ENCODE data around the gene MYH15.
"Not testable (repeated sequence)": the region's sequence is repeated elsewhere in the genome, so short reads cannot be mapped to it uniquely, and the experiment has no call there.

The MYH15 gene

GRCh38 chr3:108391917-108392593 lies 118.3 kb downstream of the MYH15 start:
- H3K4me3 ChIP-seq (ENCODE audit: low read depth, low read length) = no peak overlapping the region

- no peak overlapping the region for H3K4me3 ChIP-seq (ENCODE audit: low read depth, low read length)
Measured at GRCh38 chr3:108389372-108389771, 121.0 kb downstream of the MYH15 start.

- H3K4me3 ChIP-seq (ENCODE audit: low read depth, low read length) = no peak overlapping the region
Measured at GRCh38 chr3:108388136-108389132, 122.0 kb downstream of the MYH15 start.

GRCh38 chr3:108387063-108387462 lies 123.3 kb downstream of the MYH15 start:
- no peak overlapping the region for H3K4me3 ChIP-seq (ENCODE audit: low read depth, low read length)

- no peak overlapping the region for H3K4me3 ChIP-seq (ENCODE audit: low read depth, low read length)
Measured at GRCh38 chr3:108383306-108383705, 127.1 kb downstream of the MYH15 start.

GRCh38 chr3:108381529-108382140 lies 128.8 kb downstream of the MYH15 start:
- H3K4me3 ChIP-seq (ENCODE audit: low read depth, low read length) = no peak overlapping the region

- H3K4me3 ChIP-seq (ENCODE audit: low read depth, low read length) = no peak overlapping the region
Measured at GRCh38 chr3:108380128-108380795, 130.1 kb downstream of the MYH15 start.

- not testable (repeated sequence) for H3K4me3 ChIP-seq (ENCODE audit: low read depth, low read length)
Measured at GRCh38 chr3:108378952-108379342, 131.4 kb downstream of the MYH15 start.

GRCh38 chr3:108378153-108378951 lies 132.0 kb downstream of the MYH15 start:
- H3K4me3 ChIP-seq (ENCODE audit: low read depth, low read length) = no peak overlapping the region

GRCh38 chr3:108377384-108377783 lies 133.0 kb downstream of the MYH15 start:
- no peak overlapping the region for H3K4me3 ChIP-seq (ENCODE audit: low read depth, low read length)

GRCh38 chr3:108376026-108376425 lies 134.4 kb downstream of the MYH15 start:
- no peak overlapping the region for H3K4me3 ChIP-seq (ENCODE audit: low read depth, low read length)

- H3K4me3 ChIP-seq (ENCODE audit: low read depth, low read length) = no peak overlapping the region
Measured at GRCh38 chr3:108359011-108359410, 151.4 kb downstream of the MYH15 start.

GRCh38 chr3:108357042-108357441 lies 153.4 kb downstream of the MYH15 start:
- H3K4me3 ChIP-seq (ENCODE audit: low read depth, low read length) = no peak overlapping the region

- H3K4me3 ChIP-seq (ENCODE audit: low read depth, low read length) = no peak overlapping the region
Measured at GRCh38 chr3:108354562-108354961, 155.8 kb downstream of the MYH15 start.

GRCh38 chr3:108352176-108352575 lies 158.2 kb downstream of the MYH15 start:
- H3K4me3 ChIP-seq (ENCODE audit: low read depth, low read length) = no peak overlapping the region

GRCh38 chr3:108346301-108347227 lies 163.8 kb downstream of the MYH15 start:
- no peak overlapping the region for H3K4me3 ChIP-seq (ENCODE audit: low read depth, low read length)

GRCh38 chr3:108345492-108346205 lies 164.7 kb downstream of the MYH15 start:
- H3K4me3 ChIP-seq (ENCODE audit: low read depth, low read length) = no peak overlapping the region

- H3K4me3 ChIP-seq (ENCODE audit: low read depth, low read length) = no peak overlapping the region
Measured at GRCh38 chr3:108343491-108343890, 166.9 kb downstream of the MYH15 start.
